GM10266 (cell line): ENCODE measurements around the gene GASK1B.

Source experiments
- DNase-seq: peaks from one replicate; pipeline ENCODE4 v3.0.0; 2012; ENCODE audit errors: extremely low spot score
- TF ChIP-seq, protein P1 (sequence below): IDR thresholded peaks from 2 replicates; pipeline ENCODE4 v1.5.1; 2012; ENCODE audit warnings: mild to moderate bottlenecking, low read depth; ENCODE audit not compliant: control insufficient read depth, insufficient read depth; ENCODE audit errors: missing control alignments

GASK1B gene

DNA sequence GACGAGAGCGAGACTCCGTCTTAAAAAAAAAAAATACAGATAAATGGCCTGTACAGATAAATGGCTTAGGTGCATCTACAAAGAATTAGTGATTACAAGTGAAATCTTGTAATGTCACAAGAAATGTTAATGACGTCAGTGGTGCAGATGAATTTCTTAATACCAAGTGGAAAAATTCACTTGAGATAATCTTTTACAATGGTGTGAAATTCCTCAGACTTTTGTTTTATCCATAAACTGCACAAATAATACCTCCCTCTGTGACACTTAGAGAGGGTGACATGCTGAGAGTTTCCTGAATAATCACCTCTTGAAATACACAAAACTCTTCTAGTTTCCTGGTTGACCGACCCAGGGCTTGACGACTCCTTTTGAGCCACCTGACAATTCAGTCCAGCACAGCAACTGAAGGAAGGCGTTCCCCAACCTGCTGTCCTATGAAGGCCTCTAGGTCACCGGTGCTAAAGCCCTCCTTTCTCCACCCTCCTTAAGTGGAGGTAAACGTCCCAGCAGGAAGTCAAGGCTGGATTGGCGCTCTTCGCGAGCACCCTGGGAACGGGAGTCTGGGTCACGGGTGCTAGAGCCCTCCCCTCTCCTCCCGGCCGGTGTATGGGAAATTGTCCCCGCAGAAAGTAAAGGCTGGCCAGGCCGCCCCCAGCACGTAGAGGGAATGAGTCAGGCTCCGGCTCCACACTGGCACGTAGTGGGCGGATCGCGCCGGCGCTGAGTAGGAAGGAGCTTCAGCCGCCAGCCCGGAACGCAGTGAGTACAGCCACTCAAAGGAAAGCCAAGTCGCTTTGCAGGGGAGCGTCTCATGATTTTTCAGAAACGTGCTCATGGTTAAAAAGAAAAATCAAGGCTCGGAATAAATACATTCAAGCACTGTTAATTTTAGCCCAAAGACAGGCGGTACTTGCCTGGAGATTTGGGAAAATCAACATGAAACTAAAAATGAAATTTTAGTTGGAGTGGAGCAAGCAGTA lies 37.3 kb upstream of the GASK1B start, which contains the start of gene TMEM144:
Gene TMEM144 (plus strand): TSS at position 662 of the 983 bp plus-strand sequence. CDS start 2,182 bp downstream, outside the sequence.
- TF ChIP-seq, protein P1, sequence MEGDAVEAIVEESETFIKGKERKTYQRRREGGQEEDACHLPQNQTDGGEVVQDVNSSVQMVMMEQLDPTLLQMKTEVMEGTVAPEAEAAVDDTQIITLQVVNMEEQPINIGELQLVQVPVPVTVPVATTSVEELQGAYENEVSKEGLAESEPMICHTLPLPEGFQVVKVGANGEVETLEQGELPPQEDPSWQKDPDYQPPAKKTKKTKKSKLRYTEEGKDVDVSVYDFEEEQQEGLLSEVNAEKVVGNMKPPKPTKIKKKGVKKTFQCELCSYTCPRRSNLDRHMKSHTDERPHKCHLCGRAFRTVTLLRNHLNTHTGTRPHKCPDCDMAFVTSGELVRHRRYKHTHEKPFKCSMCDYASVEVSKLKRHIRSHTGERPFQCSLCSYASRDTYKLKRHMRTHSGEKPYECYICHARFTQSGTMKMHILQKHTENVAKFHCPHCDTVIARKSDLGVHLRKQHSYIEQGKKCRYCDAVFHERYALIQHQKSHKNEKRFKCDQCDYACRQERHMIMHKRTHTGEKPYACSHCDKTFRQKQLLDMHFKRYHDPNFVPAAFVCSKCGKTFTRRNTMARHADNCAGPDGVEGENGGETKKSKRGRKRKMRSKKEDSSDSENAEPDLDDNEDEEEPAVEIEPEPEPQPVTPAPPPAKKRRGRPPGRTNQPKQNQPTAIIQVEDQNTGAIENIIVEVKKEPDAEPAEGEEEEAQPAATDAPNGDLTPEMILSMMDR, result no peak
- DNase-seq, result peak; percentile 35

DNA sequence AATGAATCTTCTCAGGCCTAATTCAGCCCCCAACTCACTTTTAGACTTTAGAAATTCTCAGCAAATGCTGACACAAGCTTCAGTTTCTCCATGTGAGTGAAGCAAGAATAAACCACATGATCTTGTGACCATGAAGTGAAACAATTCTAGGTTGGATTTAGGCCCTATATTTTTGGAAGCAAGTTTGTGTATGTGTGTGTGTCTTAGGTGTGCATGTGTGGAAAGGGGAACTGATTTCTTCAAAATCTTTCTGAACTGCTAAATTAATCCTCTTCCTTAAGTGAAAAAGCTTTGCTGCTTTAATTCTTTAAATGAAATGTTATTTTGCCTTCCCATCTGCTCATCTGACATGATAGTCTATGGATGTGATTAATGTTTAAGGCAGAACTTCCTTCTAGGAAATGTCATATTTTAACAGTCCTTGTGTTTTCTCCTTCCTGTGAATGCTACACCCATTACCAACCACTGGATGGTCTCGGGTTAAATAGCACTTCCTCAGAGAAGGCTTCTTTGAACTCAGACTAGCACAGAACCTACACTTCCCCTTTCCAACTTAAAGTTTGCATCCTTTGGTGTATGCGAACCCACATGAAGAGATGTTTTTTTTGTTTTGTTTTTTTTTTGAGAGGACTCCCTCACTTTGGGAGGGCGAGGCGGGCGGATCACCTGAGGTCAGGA lies 36.3 kb upstream of the GASK1B start:
- no peak for DNase-seq

DNA sequence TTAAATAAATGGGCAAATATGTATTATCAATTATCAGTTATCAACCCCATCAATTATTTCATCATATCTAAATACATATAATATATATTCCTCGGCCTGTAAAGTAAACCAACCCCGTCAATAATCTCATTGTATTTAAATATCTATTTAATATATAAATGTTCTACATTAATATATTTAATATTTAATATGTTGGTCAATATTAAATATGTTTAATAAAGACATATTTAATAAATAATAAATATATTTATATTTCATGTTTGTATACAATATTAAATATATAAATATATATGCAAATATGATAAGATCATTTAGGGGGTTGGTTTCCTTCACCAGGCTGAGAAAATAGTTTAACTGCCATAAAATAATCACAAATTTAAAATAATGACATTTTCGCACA lies 31.1 kb upstream of the GASK1B start:
- TF ChIP-seq, protein P1, result no peak
- DNase-seq, result no peak

More for the DNA sequence above, 36.3 kb upstream of the GASK1B start:
- TF ChIP-seq, protein P1, result no peak

DNA sequence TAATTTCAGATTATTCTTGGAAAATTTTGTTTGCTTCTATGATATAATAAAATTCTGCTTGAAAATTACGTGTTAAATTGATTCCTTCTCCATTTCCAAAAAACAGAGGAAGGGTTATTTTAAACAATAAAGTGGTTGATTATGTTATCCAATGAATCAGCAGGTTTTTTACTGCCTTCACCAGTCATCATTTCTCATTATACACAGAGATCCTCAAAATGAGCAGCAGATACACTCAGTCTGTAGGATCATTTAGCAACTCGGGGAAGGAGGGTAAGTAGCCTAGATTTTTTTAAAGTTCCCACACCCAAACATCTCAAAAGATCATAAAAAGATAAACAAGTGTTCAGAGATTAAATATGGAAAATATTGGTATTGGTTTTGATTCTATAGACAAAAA lies 30.6 kb upstream of the GASK1B start:
- no peak for DNase-seq
- TF ChIP-seq, protein P1, result no peak

DNA sequence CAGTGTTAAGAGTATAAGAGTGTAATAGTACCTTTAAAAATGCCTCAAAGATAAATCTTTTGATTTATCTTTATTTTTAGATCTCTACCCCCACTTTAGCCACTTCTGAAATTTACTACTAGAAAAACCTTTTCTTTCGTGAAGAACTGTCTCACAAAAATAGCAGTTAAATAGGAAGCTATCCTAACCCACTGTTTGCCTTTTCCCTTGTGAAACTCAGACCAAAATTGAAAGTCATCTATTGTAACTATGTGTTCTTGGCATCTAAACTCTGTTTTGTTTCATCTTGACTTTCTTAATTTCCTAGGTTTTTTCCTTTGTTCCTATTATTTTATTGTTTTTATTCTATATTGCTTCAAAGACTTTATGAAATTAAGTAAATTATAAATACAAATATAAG lies 29.7 kb upstream of the GASK1B start:
- DNase-seq, result no peak
- TF ChIP-seq, protein P1, result no peak

DNA sequence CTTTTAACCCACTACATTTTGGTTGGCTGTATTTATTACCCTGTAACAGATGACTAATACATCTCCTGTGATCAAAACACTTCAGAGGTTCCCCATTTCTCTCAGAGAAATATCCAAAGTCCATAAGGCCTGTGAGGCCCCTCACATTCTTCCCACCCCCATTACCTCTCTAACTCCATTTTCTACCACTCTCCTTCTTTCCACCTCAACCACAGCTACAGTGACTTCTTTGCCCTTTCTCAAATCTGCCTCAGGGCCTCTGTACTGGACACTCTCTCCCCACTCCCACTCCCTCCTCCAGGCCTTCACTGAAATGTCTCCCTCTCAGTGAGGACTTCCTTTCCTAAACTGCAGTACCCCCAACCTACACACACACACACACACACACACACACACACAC lies 29.1 kb upstream of the GASK1B start:
- TF ChIP-seq, protein P1, result no peak
- DNase-seq, result no peak
